ENCODE data around the gene ABCB10.

Gene ABCB10

DNA sequence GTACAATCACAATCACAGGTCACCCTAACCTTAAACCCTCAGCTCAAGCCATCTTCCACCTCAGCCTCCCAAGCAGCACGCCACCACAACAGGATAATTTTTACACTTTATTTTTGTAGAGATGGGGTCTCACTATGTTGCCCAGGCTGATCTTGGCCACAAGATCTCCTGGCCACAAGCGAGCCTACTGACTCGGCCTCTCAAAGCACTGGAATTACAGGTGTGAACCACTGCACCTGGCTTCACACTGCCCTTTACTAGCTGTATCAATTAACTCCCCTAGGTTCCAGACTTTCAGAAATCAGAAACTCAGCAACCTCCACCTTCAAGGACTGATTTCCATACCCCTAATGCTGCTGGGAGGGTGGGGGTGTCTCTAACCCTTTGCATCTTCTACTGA lies 87.3 kb downstream of the ABCB10 start:
- no peak for DNase-seq (ENCODE audit: low spot score)

DNA sequence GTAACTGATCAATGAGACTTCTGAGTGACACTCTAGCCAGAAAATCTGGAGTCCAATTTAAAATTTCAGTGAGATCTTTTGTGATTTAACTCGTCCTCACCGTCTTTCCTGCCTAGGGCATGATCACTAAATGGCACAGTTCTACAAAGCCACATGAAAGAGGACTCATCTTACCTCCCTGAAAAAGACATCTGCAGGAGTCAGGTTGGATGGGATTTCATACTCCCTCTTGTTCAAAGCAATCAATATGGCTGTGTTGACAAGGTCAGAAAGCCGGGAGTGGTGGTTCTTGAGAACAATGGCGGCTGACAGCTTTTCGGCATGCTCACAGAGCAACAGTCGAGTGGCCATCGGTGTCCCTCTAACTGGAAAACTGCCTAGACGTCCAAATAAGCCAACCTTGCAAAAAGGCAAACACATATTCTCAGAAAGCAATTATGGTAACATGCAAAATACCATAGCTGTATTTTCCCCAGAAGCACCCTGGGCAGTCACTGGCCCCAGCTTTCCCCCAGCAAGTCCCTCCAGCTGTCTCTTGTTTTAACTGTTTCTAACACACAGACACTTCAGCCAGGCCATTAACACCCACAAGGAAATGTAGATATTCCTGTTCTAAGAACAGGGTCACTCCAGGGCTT lies 88.0 kb downstream of the ABCB10 start:
- DNase-seq (ENCODE audit: low spot score) = no peak

DNA sequence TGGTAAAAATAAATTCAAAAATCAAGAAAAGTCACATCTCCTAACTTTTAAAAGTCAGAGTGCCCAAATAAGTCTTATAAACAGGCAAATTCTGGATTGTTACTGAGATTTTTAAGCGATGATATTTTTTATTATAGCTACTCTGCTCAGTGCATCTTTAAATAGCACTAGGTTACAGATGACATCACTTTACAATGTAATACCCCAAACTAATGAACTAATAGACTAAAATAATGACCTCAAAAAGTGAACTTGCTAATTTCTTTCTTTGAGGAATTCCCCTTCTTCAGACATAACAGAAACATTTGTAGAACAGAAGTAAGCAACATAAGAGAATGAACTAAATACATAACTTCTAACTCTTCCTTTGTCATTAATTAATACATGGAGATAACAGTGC lies 91.6 kb downstream of the ABCB10 start:
- DNase-seq (ENCODE audit: low spot score) = no peak

Measured in hematopoietic multipotent progenitor cell treated with erythropoietin and hydrocortisone succinate and interleukin-3 and kit ligand, for 15 days (in vitro differentiated cells).